Stimulated activated CD4-positive, alpha-beta T cell treated with anti-CD3 and anti-CD28 coated beads, TNF-alpha, amount 100 ng/mL, for 48 hours (primary cell): ENCODE measurements around the gene BPGM.
"Not testable (repeated sequence)": the region's sequence is repeated elsewhere in the genome, so short reads cannot be mapped to it uniquely, and the experiment has no call there.

Experiments used
- DNase-seq, 3 donors: peaks; one replicate each; pipeline ENCODE4 v3.0.0-alpha.2; 2020; ENCODE audit warnings: low read depth in 3 of 3

BPGM gene

DNA sequence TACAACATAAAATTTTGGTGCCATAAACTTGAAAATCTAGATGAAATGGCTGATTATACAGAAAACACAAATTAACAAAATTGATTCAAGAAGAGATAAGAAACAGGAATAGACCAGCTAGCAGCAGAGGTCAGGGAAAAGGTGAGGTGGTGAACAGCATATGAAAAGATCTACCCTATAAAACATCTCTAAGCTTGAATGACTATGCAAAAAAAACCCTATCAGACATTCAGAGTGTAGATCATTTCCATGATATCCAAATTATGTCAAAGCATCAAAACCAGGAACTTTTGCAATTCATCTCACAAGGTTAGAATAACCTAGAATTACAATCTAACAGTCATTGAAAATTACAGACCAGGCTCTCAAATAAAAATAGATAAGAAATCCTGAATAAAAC, 14.6 kb upstream of the BPGM start:
- no peak for DNase-seq

DNA sequence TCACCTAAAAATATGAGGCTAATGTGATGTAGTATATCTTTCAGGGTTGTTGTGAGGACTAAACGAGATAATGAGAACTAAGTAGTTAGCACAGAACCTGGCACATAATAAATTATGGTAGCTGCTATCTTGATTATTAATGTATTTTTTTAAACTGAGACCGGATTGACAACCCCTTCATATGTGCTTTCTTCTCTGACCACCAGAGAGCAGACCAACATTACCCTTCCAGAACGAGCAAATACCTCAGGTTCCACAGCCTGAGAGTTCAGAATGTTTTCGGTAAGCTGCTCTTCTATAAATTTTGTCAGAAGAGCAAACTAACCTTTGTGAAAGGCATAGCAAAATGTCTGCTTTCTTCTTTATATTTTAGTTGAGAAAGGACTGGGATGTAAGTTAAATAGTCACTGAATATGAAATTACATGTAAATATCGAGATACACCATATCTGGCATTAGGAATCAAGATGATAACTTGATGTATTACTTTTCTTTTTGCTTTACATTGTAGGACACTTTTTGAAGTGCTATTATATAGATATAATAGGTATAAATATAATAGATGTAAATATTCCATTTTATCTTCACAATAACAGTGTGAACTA, 13.6 kb upstream of the BPGM start:
- no peak for DNase-seq

DNA sequence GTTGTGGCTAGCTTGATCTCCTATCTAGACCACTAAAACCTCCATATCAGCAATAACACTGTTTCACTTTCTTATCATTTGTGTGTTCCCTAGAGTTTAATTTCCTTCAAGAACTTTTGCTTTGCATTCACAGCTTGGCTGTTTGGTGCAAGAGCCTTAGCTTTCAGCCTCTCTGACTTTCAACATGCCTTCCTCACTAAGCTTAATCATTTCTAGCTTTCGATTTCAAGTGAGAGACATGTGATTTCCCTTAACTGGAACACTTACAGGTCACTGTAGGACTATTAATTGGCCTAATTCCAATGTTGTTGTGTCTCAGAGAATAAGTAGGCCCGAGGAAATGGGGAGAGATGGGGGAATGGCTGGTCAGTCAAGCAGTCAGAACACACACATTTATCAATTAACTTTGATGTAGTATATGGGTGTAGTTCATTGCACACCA, 10.6 kb upstream of the BPGM start:
- DNase-seq: no peak

DNA sequence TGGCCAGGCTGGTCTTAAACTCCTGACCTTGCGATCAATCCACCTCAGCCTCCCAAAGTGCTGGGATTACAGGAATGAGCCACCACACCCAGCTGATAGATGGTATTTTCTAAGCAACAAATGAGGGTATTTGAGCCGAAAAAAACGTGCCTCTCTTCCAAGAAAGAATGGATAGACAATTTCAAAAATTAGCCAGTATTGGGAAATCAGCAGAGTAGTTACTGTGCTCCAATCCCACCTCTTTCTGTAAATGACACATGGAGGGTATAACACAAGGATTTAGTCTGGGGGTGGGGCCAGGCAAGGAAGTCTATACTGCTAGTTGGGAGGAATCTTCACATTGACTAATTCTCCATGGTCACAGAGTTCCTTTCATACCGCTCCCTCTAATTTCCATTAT, 9.2 kb upstream of the BPGM start:
- DNase-seq: no peak

DNA sequence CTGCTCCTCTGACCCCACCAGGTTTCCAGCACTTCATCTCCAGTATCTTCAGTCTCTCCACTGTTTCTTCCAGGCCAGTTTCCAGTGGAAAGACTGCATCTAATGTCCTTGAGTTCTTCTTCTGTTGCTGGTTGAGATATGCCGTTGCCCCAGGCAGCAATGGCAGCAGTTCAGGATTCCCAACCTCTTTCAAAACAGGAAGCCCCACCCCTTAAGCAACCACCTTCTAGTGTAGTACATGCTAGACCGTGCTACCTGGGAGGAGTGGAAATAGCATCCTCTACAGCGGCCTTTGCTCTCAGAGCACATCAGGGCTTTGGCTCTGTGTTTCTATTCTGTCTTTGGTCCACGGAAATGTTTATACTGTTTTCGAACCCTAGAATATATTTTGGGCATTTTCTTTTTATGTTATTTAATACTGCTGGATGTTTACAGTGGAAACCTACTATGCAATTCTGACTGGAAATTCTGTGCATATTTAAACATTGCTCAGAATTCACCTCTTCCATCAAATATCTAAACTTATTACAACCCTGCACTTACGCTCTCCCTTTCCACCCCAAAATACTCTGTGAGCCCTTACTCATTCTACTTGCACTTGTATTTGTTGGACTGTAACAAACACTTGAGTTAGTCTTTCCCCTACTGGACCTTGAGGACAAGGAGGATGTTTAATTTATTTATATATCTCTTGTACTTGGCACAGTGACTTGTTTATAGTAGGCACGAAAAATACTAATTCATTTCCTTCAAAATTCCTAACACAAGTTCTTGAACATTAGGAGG, 8.5 kb upstream of the BPGM start:
- no peak for DNase-seq

DNA sequence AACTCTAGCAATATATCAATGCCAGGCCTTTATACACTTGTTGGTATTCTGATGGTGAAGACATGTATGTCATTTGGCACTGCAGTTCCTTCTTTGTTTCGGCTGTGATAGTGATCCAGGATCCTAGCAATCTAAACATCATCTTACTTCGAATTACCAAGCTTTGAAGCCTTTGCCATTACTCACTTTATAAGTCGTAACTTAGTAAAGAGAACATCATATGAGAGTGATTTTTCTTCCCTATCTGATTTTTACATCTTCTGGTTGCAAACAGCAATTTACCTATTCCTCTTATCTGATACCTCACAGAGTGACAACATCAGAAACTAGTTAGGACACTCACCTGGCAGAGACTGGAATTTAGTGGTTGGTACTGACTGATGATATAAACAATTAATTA, 7.6 kb upstream of the BPGM start:
- no peak for DNase-seq

DNA sequence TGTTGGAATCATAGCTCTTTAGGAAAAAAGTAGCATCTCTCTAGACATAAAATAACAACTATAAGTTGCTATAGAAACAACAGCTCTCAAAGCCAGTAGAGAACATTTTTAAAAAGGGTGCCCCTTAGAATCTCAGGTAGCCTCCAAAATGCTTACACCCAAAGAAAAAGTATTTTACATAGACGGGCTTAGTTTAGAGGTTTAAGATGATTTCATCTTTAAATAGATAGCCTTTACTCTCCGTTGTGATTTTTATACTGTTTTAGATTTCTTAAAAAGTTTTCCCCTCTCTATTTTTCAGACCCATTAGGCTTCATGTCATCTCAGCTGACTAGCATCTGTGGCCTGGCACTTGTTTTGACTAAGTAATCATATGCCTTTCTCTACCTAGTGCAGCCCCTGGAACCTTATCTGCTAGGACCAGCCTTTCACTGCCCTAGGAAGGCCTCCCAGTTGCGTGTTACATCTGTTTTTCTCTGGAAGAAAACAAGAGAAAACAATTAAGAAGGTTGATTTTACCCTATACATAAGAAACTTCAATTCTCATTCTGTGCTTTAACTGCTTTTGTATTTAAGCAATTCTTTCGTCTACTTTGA, 6.9 kb upstream of the BPGM start:
- no peak for DNase-seq

DNA sequence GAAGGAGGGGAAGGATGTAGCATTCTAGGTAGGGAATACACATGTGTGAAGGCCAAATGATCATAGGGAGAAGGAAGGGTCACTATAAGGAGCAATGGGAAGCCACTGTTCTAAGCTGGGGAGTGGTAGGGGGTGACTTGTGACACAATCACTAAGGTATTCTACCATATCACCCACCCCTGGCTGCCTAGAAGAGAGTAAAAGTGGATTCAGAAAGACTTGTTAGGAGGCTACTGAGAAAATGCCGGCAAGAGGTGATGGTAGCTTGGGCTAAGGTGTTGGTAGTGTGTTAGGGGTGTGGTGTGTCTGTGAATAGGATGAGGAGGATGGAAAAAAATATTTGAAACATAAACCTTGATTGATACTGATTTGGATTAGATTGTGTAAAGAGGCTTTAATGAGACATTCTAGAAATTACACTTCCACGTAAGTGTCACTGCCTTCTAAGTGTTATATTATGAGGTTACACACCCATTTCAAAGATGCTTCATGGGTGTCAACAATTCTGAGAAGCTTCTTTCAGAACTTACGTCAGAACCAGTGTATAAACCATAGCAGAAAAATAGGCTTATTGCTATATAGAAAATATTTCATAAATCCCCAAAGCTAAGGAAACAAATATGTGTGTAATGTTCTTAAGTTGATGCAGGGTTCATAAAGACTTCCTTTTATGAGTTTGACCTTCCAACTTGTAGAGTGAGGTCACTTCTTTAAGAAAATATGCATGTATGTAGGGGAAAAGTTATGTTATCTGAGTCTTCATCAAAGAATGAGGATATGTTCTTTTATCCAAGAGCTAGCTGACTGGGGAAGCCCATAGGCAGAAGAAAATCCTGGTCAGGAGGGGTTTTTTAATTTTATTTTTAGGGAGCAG, 5.6 kb upstream of the BPGM start:
- no peak for DNase-seq

DNA sequence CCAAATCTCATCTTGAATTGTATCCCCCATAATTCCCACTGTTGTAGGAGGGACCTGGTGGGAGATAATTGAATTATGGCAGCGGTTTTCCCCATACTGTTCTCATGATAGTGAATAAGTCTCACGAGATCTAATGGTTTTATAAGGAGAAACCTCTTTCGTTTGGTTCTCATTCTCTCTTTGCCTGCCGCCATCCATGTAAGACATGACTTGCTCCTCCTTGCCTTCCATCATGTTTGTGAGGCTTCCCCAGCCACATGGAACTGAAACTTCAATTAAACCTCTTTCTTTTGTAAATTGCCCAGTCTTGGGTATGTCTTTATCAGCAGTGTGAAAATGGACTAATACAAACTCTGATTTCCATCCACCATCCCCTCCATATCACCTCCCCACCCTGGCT, 4.7 kb upstream of the BPGM start:
- DNase-seq: not testable (repeated sequence)

DNA sequence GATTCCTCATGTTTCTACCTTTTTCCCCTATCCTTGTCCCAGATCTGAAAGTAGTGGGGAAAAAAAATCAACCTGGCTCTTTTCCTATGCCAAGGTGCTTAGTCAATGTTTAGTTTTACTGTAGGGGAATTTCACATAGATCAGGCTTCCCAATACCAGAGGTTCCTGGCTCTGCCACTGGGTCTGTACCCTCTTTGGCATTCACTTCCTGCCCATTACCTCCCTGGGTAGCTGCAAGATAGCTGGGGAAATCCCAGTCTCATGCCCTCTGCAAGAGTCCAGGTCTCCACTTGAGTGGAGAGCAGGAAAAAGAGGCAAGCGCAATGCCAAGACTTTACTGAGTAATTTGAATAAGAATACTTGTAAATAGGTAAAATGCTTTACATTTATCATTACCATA, 3.5 kb upstream of the BPGM start:
- DNase-seq: no peak

DNA sequence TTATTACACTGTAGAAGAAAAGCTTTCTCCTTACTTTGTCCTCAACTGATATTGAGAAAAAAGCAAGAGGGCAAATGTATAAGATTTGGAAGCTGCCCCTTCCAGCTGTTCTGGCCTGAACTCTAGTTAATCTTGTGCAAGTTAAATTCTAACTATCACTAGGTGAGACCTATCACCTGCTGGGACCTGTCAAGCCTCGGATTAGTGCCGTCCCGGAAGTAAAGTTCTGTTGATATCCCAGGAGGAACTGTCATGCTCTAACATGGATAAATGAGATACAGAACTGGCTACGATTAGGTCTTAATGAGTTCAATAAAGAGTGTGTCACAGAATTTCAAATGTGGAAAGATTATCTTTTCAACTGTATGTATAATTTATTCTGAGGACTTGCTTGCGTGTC, 1.2 kb upstream of the BPGM start:
- no peak for DNase-seq

DNA sequence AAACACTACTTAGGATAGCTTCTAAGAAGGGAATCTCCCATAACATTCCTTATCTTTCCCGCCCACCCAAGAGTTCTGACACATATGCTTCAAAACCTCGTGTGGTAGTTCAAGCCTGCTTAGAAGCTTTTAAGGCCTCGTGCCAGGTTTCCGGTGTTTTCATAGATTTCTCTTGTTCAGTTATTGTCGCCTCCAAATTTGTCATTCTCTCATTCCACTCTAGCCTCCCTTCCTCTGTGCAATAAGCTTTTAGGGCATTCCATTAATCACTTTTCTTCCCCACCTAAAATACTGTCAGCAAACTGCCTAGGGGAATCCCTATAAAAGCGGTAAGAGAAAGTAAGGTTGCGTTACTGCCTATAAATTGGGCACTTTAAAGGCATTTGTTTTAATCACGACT, 718 bp upstream of the BPGM start:
- no peak for DNase-seq

DNA sequence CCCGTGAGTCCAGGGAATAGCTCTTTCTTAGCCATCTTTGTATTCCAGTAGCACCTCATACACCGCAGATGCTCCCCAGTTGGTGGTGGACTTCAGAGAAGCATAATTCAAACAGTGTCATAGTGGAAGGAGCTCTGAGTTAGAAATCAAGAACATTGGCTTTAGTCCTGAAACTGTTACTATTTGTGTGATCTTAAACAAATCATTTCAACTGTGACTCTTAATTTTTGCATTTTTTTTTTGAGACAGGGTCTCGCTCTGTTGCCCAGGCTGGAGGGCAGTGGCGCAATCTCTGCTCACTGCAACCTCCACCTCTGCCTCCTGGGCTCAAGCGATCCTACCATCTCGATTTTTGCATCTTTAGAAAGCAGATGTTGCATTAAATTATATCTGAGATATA, 1.8 kb downstream of the BPGM start:
- DNase-seq: no peak

DNA sequence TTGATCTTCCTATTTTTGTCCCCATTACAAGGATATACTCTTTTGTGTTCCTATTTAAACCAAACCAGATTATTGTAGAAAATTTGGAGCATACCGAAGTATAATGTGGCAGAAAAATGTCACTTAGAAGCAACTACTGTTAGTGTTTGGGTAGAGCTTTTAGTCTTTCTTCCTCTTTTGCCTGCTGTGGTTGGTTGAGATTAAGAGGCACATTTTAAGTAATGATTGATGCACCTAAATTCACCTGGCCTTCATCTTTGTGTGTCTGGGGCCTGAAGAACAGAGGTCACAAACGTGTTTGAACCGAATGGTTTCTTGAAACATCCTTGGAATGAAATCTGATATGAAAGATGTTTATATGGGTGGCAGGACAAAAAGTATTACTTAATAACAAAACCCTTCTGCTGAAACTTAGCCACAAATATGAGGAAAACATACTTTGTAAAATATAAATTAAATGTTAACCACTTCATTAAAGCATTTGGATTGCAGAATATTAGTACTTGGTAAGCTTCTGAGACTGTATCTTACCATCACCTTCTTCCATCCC, 2.6 kb downstream of the BPGM start:
- DNase-seq: no peak

DNA sequence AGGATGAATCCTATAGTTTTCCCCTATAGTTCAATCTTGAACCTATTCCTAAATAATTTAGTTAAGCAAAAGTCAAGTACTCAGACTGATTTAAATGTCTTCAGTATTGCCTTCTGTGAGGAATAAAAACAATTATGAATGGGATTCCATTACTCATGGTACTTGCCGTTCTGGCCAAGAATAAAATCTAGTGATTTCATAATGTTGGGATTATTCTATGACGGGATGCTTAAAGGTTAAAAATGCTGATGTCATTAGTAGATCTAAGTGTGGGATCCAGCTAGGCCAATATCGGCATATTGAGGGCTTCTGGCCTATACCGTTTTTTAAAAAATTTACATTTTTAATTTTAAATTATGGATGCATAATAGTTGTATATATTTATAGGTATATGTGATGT, 5.3 kb downstream of the BPGM start:
- DNase-seq: no peak

DNA sequence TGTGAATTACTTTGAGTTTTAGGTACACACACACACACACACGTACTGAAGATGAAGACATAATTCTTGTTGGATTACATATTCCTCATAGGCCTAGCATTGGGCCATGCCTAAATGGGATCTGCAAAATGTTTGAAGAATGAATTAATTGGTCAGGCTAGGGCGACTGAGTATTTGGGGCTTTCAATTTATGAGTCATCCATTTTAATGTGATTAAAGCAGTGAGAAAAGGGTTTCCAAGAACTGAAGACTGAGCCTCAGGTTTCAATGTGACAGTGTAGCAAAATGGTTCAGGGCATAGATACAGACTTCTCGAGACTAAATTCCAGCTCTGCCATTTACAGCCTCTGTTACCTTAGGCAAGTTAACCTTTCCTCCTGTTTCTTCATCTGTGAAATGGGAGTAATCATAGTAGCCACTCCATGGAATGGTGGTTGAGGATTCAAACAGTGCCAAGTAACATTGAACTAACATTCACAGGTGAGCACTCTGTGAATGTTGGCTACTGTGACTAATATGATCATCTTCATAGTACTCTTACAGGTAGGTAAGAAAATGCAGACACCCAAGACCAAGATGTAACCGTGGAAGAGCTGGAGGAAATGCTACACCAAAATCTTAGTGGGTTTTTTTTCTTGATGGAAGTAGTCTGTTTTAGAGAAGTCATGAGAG, 7.6 kb downstream of the BPGM start:
- no peak for DNase-seq

DNA sequence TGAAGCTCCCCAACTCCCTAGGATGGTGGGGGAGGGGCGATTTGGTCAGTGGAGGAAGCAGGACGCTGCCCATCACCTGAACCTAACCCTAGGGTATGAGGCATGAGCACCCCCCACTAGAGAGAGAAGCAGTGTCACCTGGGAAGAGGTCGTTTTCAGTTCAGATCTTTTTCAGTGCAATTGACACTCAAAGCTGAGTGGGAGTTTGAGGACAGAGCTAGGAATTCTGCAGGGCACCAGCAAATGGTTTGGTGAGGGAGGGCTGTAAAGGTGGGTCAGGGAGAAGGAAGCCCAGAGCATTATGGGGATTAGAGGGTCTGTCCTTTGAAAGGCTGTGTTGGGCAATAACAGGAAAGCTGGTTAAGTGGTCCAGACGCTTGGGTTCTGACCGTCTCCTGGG, 10.9 kb downstream of the BPGM start:
- no peak for DNase-seq

DNA sequence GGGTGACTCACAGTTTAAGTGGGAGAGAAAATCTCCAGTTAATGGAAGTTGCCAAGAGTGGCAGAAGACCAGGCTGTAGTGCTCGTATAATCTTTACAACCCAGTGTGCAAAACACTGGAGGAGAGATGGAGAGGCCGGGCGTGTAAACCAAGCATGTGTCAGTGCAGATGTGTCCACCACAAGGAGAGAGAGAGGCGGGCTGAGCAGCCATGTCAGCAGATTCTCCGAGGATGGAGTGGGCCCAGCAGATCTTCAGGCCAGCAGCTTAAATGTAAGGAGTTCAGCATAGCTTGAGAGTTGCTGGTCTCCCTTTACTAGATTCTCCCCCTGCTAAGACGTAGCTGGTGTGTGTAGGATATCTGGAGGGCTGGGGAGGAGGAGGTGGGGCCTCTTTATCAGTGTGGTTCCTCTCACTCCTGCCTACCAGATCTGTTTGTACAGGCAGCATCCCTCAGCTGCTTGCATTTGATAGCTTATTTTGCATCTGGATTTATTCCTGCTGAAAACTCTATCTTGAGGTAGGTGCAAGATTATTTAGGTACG, 13.7 kb downstream of the BPGM start:
- DNase-seq: no peak

DNA sequence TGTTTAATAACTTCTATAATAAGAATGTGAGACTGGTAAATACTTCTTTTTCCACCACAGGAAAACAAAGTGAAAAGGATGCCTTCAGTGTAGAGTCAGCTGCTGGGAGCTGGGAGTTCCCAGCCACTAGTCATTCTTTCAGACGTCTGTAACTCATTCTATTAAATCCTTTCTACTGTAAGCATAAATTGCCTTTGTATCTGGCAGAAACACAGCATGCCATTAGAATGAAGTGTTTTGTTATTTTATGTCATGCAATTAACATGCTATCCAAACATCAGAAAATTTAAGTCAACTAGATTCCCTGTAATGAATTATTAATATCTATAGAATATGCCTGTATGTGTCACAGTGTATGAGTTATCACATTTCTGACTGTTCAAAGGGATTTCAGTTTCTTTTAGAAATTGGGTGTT, 14.3 kb downstream of the BPGM start:
- no peak for DNase-seq

DNA sequence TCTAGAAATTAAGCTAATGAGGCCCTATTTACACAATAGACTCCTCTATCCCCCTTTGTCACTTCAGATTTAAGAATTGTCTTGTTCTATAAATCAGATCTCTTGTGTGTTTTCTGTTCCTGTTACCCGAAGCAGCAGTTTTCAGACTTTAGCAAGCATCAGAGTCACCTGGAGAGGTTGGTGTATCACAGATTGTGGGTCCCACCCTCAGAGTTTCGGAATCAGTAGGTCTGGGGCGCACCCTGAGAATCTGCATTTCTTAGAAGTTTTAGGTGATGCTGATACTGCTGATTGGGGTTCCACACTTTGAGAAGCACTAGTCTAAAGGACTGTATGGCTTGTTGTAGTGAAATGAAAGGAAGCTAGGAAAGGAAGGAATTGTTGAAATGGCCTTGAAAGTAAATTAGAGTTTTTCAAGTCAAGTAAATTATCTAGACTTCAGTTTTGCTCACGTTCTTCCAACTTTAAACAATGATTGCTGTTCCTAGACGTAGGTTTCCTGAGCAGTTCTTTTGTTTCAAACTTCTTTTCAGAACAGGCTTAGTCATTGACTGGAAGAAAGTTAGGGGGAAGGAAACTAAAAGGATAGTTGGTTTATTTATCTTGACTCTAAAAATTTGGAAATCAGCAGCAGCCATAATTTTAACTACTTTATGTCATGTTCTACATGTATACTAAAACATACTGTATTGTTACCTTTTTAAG, 15.7 kb downstream of the BPGM start:
- DNase-seq: no peak

DNA sequence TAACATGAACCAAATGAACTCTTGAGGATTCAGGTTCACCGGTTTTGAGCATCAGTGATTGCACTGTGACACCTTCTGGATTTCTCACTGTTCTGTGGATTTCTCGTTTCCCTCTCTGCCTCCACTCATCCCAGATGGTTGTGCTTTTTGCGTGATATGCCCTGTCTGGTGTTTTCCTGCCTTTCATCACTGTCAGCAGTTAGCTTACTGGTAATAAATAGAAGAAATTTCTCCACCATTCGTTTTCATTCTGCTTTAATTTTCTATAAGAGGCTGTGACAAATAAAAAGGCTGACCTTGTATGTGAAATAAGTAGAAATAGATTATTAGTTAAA, 16.2 kb downstream of the BPGM start:
- DNase-seq: no peak
